ENCODE results near the gene ERC2.

The ERC2 gene

DNA sequence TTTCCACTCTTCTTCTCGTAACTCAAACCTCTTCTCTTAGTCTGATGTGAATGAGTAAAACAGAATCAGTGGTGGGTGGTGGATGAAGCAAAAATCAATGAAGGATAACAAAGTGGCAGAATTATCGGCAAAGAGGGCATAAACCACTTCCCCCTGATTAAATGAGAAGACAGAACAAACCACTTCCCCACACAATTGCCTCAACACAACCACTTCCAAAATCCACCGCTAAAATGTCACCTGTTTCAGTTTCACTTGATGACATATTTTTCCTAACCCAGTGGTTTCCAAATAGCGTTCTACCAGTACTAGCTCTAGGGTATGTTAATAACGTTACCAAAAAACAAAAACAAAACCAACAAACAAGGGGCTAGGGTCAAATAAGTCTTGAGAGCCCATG, 502.5 kb downstream of the ERC2 start:
- no peak for DNase-seq

GRCh38 chr3:55964491-55964985, 503.7 kb downstream of the ERC2 start:
- DNase-seq = no peak

GRCh38 chr3:55963601-55964000, 504.7 kb downstream of the ERC2 start:
- no peak for DNase-seq

- DNase-seq = no peak
These were observed 508.7 kb downstream of the ERC2 start for GRCh38 chr3:55959471-55960080.

GRCh38 chr3:55958605-55959004, 509.7 kb downstream of the ERC2 start:
- no peak for DNase-seq

GRCh38 chr3:55955891-55956477, 512.3 kb downstream of the ERC2 start:
- DNase-seq = no peak

- no peak for DNase-seq
These were observed 516.9 kb downstream of the ERC2 start for GRCh38 chr3:55951388-55951787.

GRCh38 chr3:55947406-55947805, 520.9 kb downstream of the ERC2 start:
- DNase-seq = no peak

DNA sequence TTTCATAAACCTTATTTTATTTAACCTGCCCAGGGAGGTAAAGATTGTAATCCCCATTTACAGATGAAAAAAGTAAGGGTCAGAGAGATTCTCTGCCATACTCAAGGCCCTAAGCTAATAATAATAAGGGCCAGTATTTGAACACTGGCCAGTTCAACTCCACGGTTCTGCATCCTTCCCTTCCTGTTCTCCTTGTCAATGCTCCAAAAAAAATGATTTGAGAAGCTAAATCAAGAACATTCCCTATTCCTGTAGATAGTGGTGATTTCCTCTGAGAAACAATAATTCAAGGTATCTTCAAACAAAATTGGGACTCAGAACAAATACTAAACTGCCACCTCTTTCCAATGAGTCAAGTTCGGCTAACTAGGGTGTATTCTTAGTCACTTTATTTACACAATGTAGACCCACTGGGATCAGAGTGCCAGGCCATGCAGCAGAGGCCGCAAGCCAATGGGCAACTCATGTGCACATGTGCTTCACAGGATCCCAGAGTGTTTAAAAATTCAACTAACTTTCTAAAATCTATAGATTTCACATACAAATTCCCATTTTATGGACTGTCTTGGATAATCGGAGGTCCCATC, 521.6 kb downstream of the ERC2 start:
- no peak for DNase-seq

- no peak for DNase-seq
These were observed 525.4 kb downstream of the ERC2 start for GRCh38 chr3:55942868-55943267.

- DNase-seq = no peak
These were observed 529.0 kb downstream of the ERC2 start for GRCh38 chr3:55939287-55939686.

DNA sequence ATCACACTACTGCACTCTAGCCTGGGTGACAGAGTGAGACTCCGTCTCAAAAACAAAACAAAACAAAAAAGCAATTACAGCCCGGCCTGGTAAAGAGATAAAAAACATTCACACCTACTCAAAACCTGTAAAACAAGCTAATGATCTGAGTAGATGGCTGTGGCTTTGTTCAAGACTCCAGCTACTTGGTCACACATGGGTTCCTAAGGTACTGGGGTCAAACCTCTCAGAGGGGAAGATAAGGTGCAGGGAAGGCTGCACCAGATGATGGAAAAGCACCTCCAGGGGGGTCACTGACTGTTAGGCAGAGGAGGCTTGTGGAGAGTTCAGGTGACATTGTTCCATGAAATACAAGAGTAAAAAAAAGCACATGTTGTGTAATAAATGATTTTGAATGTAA, 531.0 kb downstream of the ERC2 start:
- no peak for DNase-seq

DNA sequence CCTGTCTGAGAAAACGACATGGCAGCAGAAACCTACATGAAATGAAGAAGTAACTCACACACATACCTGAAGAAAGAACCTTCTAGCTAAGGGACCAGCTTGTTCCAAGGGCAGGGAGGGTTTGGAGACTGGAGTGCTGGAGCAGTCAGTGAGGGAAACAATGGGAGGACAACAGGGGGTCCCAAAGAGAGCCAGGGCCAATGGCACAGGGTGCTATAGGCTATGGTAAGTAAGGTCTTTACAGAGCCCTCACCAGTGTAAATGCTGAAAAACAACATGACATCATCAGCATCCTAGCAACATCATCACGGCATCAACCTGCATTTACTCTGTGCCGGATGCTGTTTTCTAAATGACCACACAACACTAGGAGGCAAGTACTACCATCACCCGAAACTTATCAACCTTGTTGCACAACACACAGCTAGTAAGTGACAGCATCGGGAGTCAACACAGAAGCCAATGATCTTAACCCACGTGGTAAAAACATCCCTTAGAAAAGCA, 531.7 kb downstream of the ERC2 start:
- no peak for DNase-seq

DNA sequence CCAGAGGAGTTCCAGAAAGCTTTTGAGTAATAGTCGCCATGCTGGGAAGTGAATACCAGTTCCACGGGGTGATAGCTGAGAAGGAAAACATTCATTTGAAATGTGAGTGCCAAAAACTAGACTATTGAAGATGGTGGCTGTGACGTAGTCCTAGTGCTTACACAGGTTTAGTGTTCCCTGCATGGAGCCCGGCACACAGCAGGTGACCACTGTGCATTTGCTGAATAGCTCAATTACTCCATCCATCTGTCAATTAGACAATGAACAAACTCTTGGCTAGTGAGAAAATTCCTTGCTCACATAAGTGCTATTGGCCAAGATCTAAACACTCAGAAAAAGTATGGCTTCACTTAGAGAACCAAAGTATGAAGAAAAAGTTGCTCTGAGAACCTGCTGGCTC, 533.0 kb downstream of the ERC2 start:
- no peak for DNase-seq

GRCh38 chr3:55934771-55935170, 533.5 kb downstream of the ERC2 start:
- DNase-seq = no peak

DNA sequence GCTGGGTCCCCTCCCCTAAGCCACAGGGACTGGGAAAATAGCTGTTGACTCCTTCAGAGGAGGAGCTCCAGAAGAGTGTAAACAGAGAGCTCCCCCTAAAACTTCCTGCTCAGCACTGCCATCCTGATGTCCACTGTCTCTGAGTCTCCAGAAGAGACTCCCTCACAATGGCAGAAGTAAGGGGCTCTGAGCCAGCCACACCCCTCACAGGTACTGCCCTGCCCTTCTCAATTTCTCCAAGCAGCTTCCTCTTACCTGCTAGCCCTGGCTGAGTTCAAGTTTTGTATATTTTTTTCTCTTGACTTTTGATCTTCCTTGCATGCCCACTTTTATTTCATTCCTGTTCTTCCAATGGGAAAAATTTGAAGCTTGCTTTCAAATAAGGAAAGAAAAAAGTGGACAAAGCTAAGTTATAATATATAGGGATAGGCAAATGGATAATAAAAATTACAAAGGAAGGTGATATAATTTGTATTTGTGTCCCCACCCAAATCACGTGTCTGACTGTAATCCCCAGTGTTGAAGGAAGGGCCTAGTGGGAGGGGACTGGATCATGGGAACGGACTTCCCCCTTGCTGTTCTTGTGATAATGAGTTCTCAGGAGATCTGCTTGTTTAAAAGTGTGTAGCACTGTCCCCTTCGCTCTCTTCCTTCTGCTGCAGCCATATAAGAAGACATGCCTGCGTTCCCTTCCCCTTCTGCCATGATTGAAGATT, 539.0 kb downstream of the ERC2 start:
- no peak for DNase-seq

DNA sequence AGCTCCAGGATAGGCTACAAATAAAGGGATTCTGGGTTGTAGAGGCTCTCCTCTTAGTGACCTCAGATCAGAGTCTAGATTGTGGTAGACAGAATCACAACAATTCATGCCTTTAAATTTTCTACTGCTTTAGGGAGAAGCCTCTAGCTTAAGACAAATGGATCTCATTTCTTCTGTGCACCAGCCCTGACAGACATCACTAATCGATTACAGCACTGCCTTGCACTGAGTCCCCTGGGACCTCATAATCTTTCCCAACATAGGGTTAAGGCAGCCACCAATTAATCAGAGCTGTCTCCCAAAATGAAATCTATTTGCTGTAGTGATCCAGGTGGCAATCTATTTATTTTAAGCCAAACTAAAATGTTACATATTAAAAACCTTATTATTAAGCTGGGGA, 544.6 kb downstream of the ERC2 start:
- no peak for DNase-seq

- no peak for DNase-seq
These were observed 545.1 kb downstream of the ERC2 start for GRCh38 chr3:55923207-55923606.

- no peak for DNase-seq
These were observed 555.4 kb downstream of the ERC2 start for GRCh38 chr3:55912880-55913279.

GRCh38 chr3:55911266-55911665, 557.0 kb downstream of the ERC2 start:
- DNase-seq = no peak

GRCh38 chr3:55910543-55910942, 557.7 kb downstream of the ERC2 start:
- no peak for DNase-seq

GRCh38 chr3:55909373-55909772, 558.9 kb downstream of the ERC2 start:
- DNase-seq = no peak

DNA sequence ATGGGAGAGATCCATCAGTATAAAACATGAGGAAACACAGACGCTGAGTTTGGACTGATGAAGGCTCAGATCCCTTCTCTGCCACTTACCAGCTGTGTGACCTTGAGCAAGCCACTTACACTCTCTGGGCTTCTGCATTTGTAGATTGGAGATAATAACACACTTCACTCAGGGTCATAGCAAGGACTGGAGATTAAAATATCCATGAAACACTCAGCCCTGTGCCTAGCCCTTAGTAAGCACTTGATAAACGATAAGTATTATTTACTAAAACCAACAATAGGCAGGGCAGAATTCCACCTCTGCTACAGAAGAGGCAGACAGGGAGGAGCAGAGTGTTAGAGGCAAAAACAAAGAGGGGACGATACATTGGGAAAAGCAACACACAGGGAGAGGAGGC, 560.7 kb downstream of the ERC2 start:
- DNase-seq = no peak

GRCh38 chr3:55906896-55907295, 561.4 kb downstream of the ERC2 start:
- DNase-seq = no peak

Measured in NCI-H226 (cell line).